NT2/D1 (cell line): ENCODE measurements around the gene SART3.

ENCODE experiments used
- DNase-seq: peaks from one replicate; pipeline ENCODE4 v3.0.0-alpha.2; 2011; ENCODE audit warnings: low read depth, low spot score
- H3K27me3 ChIP-seq: 2 replicates; pipeline ENCODE4 v1.6.0; 2011; ENCODE audit warnings: mild to moderate bottlenecking; ENCODE audit not compliant: insufficient read length, insufficient read depth
- H3K36me3 ChIP-seq: 2 replicates; pipeline ENCODE4 v1.6.1; 2011; ENCODE audit warnings: mild to moderate bottlenecking, low read length, mixed read lengths; ENCODE audit not compliant: insufficient read depth, insufficient read length
- H3K4me1 ChIP-seq: 2 replicates; pipeline ENCODE4 v1.5.1; 2011; ENCODE audit not compliant: insufficient read depth, insufficient read length
- H3K4me3 ChIP-seq: 2 replicates; pipeline ENCODE4 v1.5.1; 2011; ENCODE audit warnings: low read depth; ENCODE audit not compliant: insufficient read length
- H3K9ac ChIP-seq: 2 replicates; pipeline ENCODE4 v1.6.0; 2011; ENCODE audit warnings: low read depth; ENCODE audit not compliant: insufficient read length
- H3K9me3 ChIP-seq: 2 replicates; pipeline ENCODE4 v1.5.1; 2011; ENCODE audit warnings: mild to moderate bottlenecking, low read length; ENCODE audit not compliant: insufficient read depth
- SUZ12 ChIP-seq: IDR thresholded peaks from 2 replicates; pipeline ENCODE4 v1.6.1; 2011; ENCODE audit not compliant: insufficient read length, insufficient read depth; ENCODE audit errors: extremely low read depth
- YY1 ChIP-seq: IDR thresholded peaks from 2 replicates; pipeline ENCODE4 v1.6.1; 2011; ENCODE audit not compliant: insufficient read length, insufficient read depth
- ZNF274 ChIP-seq: IDR thresholded peaks from 2 replicates; pipeline ENCODE4 v1.6.1; 2011; ENCODE audit warnings: mild to moderate bottlenecking, low read depth, low read length

The SART3 gene

DNA sequence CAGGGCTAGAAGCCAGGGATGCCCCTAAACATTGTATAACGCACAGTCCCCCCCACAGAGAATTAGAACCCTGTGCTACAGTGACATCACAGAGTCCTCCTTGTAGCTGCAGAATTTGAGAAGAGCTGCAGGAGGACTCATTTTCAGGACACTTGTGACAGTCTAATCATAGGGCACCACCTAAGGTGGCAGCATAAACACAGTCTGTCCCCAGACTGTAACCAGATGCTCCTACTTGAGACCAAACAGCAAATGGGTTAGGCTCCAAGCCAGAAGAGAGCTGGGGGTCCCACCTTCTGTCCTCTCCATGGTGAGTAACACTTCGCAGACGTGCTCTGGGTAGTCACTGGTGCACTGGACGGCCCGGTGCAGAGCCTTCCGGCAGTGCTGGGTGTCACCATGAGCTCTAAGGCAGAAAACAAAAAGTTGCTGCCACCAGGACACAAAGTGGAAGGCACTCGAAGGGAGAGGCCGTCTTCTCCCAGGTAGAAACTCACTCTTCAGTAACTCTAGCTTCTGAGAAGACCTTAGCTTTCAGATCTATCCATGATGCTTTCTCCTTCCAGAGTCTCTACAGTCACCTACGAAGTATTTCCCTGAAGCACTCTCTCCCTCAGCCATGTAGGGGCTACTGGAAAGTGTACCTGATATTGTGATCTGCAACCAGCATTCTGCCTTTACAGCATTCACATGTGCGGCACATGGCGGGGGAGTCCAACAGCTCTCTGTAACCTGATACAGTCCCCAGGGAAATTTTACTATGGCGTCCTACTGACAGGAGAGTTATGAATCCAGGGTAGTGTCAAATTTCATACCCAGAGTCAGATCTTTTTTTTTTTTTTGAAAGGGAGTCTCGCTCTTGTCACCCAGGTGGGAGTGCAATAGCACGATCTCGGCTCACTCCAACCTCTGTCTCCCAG is 28.8 kb downstream of the SART3 start:
- H3K4me1 ChIP-seq, result no peaks in the 10 kb centered on the region
- peaks cover 99% of the 10 kb centered on the region for H3K36me3 ChIP-seq
- TF ChIP-seq YY1, result no peak
- no peak for TF ChIP-seq ZNF274
- TF ChIP-seq SUZ12, result no peak
- DNase-seq, result no peak
- no peak overlapping the region for H3K4me3 ChIP-seq
- no peaks in the 10 kb centered on the region for H3K27me3 ChIP-seq
- H3K9ac ChIP-seq, result no peak overlapping the region
- no peaks in the 10 kb centered on the region for H3K9me3 ChIP-seq

DNA sequence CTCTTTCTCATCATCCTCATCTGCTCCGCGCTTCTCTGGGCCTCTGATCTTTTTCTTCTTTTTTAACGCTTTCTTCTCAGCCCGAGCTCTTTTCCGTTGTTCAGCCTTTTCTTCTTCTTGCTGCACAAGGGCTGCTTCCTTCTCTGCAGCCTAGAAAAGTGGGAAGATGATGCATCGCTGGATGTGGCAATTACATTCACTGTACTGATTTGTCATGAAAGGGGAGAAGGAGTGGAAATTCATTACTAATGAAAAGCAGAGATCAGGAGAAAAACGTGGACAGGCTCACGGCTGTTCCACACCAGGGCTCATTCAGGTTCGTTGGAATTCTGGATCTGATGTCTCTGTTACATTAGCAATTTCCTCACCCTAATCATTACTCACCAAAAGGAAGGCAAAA is 30.8 kb downstream of the SART3 start:
- Histone ChIP-seq H3K4me3 (no peak overlapping the region), H3K27me3 (no peaks in the 10 kb centered on the region), H3K9me3 (no peaks in the 10 kb centered on the region), H3K4me1 (no peaks in the 10 kb centered on the region), H3K9ac (no peak overlapping the region), H3K36me3 (peaks cover 99% of the 10 kb centered on the region)
- TF ChIP-seq ZNF274, result no peak
- TF ChIP-seq SUZ12, result no peak
- no peak for TF ChIP-seq YY1
- no peak for DNase-seq

DNA sequence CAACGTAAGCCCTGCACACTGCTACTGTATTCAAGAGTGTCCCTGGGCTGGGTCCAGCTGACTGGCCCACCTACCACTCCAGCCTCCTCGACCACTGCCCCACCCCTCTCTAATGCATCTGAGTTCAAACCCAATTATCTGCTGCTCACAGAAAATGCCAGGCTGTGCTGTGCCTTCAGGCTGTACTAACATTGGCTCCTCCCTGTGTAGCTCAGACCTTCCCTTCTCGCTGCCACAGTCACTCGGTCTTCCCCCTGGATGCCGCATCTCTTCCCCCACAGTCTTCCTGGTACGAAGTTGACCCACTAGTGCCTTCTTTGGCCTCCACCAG is 33.8 kb downstream of the SART3 start:
- peaks cover 99% of the 10 kb centered on the region for H3K36me3 ChIP-seq
- H3K4me3 ChIP-seq, result no peak overlapping the region
- H3K4me1 ChIP-seq, result no peaks in the 10 kb centered on the region
- no peak for TF ChIP-seq YY1
- no peak for TF ChIP-seq ZNF274
- no peak for TF ChIP-seq SUZ12
- H3K9me3 ChIP-seq, result no peaks in the 10 kb centered on the region
- DNase-seq, result no peak
- no peak overlapping the region for H3K9ac ChIP-seq
- no peaks in the 10 kb centered on the region for H3K27me3 ChIP-seq

DNA sequence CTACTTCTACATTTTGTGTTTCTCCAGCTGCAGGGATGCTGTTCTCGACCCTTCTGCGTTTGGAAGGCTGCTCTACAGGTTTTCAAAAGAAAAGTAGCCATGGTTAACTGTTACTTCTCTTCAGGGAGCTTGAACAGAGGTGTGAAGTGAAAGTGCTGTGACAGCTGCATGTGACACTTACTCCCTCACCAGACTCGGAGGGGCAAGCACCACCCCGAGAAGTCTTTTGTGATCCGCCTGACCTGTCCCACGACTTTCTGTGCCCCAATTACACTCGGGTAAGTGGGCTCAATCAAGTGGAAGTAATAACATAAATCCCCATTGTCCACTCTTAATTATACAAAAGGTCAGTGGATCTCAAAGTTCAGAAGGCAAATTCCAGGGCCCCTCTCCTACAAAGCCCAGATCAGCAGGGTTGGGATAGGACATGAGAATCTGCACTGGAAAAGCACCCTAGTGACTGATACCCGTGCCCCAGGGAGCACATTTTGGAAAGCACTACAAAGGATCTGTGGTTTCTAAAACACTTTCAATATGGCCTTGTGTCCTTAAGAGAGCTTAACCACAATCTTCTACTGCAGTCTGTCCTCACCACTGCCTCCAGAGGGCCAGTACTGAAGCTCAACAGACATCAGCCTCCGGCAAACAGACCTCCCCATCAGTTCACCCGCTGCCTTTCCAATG is 34.3 kb downstream of the SART3 start:
- no peaks in the 10 kb centered on the region for H3K4me1 ChIP-seq
- no peaks in the 10 kb centered on the region for H3K9me3 ChIP-seq
- no peak for DNase-seq
- TF ChIP-seq SUZ12 (no peak), ZNF274 (no peak), YY1 (no peak)
- no peaks in the 10 kb centered on the region for H3K27me3 ChIP-seq
- H3K36me3 ChIP-seq, result peaks cover 99% of the 10 kb centered on the region
- no peak overlapping the region for H3K9ac ChIP-seq
- H3K4me3 ChIP-seq, result no peak overlapping the region

- peaks cover 99% of the 10 kb centered on the region for H3K36me3 ChIP-seq
- TF ChIP-seq SUZ12 (no peak), ZNF274 (no peak), YY1 (no peak)
- DNase-seq, result no peak
- H3K27me3 ChIP-seq, result no peaks in the 10 kb centered on the region
- H3K9ac ChIP-seq, result no peak overlapping the region
- no peaks in the 10 kb centered on the region for H3K4me1 ChIP-seq
- H3K9me3 ChIP-seq, result no peaks in the 10 kb centered on the region
- no peak overlapping the region for H3K4me3 ChIP-seq
Measured at GRCh38 chr12:108525681-108526080, 35.3 kb downstream of the SART3 start.

- TF ChIP-seq ZNF274 (no peak), YY1 (no peak), SUZ12 (no peak)
- Histone ChIP-seq H3K36me3 (peaks cover 100% of the 10 kb centered on the region), H3K9me3 (no peaks in the 10 kb centered on the region), H3K9ac (no peak overlapping the region), H3K27me3 (no peaks in the 10 kb centered on the region), H3K4me3 (no peak overlapping the region), H3K4me1 (no peaks in the 10 kb centered on the region)
- DNase-seq, result no peak
Measured at GRCh38 chr12:108523365-108523764, 37.6 kb downstream of the SART3 start.

GRCh38 chr12:108519558-108519957 is 41.4 kb downstream of the SART3 start:
- TF ChIP-seq YY1, result no peak
- no peak for TF ChIP-seq SUZ12
- no peak for TF ChIP-seq ZNF274
- H3K4me1 ChIP-seq, result peaks cover 2% of the 10 kb centered on the region
- no peaks in the 10 kb centered on the region for H3K27me3 ChIP-seq
- no peak overlapping the region for H3K9ac ChIP-seq
- no peaks in the 10 kb centered on the region for H3K9me3 ChIP-seq
- no peak overlapping the region for H3K4me3 ChIP-seq
- H3K36me3 ChIP-seq, result peaks cover 79% of the 10 kb centered on the region
- no peak for DNase-seq
